ENCODE measurements around the gene B4GALT5. TPM values are rescaled to one million over a fixed set of nuclear protein-coding genes. Genes with fewer than 3 reads are reported as not detected.
"Not testable (repeated sequence)": the region's sequence is repeated elsewhere in the genome, so short reads cannot be mapped to it uniquely, and the experiment has no call there.

Gene B4GALT5
- polyA plus RNA-seq, 3 donors = 44.2 to 52.1 (median 50.5) TPM

DNA sequence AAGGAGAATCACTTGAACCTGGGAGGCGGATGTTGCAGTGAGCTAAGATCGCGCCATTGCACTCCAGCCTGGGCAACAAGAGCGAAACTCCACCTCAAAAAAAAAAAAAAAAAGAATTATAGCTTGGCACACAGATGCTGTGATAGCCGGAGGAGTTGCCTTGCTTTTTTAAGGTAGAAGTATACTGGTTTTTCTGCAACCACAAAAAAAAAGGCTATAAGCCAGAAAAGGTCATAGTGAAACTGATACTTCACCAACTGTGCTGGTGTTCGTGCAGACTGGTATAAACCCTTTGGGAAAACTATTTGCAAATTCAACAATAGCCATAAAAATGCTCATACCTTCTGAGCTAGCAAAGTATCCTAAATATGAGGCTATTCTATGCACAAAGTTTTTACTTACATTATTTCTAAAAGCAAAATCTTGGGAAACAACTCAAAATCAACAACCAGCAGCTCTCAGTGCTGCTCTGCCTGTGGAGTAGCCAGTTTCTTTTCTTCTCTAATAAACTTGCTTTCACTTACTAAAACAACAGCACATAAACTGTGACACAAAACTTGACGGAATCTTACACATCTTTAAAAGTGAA lies 44.0 kb downstream of the B4GALT5 start:
- no peak for DNase-seq (ENCODE audit: extremely low read depth in 1 of 11, low read depth in 9 of 11, low spot score in 4 of 11)

DNA sequence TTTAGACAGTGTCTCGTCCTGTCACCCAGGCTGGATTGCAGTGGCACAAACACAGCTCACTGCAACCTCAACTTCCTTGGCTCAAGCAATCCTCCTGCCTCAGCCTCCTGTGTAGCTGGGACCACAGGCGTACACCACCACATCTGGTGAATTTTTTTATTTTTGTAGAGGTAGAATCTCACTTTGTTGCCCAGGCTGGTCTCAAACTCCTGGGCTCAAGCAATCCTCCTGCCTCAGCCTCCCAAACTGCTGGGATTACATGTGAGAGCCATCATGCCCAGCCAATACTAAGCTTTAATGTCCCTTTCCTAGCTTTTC lies 44.8 kb downstream of the B4GALT5 start:
- not testable (repeated sequence) for DNase-seq (ENCODE audit: extremely low read depth in 1 of 11, low read depth in 9 of 11, low spot score in 4 of 11)

GRCh38 chr20:49668181-49668877 lies 45.3 kb downstream of the B4GALT5 start:
- DNase-seq (ENCODE audit: extremely low read depth in 1 of 11, low read depth in 9 of 11, low spot score in 4 of 11) = no peak

DNA sequence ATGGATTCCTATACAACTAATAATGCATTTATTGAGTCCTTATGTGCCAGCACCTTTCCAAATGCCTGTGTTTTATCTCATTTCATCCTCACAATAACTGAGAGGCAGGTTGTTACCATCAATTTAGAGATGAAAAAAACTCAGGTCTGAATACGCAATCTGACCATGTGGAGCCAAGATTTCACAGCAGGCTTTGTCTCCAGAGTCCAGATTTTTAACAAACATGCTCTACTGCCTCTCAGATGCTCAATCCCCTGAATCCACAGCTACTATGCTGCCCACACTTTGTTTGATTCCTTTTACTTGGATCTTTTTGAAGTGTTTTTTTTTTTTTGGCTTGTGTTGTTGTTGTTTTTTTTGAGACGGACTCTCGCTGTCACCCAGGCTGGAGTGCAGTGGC lies 46.8 kb downstream of the B4GALT5 start:
- DNase-seq (ENCODE audit: extremely low read depth in 1 of 11, low read depth in 9 of 11, low spot score in 4 of 11) = no peak

DNA sequence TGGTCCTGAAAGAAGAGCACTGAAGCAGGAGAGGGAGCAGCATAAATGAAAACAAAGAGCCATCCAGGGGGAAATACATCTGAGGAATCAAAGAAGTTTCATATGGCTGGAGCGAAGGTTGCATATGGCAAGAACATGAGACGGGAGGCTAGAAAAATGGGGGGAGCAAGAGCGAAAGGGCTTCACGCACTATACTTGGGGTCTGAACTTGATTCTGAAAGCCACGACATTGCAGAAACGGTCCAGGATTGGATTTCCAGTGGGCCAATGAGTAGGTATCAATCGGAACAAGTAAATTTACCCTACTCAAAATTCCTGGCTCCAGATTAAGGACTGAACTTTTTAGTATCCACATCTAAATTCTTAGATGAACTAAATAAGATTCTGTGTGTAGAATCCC lies 47.9 kb downstream of the B4GALT5 start:
- no peak for DNase-seq (ENCODE audit: extremely low read depth in 1 of 11, low read depth in 9 of 11, low spot score in 4 of 11)

DNA sequence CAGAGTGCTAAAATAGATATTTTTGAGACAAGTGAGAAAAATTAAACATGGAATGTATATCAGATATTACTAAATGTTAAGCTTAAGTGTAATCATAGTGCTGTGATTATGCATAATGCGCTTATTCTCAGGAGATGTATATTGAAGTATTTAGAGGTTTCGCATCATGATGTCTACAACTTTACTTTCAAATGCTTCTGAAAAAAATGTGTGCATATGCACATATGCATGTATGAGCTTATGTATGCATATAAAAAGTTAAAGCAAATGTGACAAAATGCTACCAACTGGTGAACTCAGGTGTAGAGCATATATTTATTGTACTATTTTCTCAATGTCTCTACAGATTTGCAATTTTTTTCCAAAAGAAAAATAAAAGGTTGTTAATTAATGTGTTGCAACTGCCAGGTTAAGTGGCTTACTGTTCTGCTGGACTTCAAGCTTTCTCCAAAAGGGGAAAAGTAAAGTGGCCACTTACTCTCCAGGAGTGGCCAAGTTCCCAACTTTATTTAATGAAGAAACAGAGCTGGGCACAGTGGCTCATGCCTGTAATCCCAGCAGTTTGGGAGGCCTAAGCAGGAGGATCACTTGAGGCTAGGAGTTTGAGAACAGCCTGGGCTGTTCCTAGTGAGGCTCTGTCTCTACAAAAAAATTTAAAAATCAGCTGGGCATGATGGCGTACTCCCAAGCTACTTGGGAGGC lies 48.9 kb downstream of the B4GALT5 start:
- DNase-seq (ENCODE audit: extremely low read depth in 1 of 11, low read depth in 9 of 11, low spot score in 4 of 11) = no peak

GRCh38 chr20:49663112-49663511 lies 50.6 kb downstream of the B4GALT5 start:
- no peak for DNase-seq (ENCODE audit: extremely low read depth in 1 of 11, low read depth in 9 of 11, low spot score in 4 of 11)

- DNase-seq (ENCODE audit: extremely low read depth in 1 of 11, low read depth in 9 of 11, low spot score in 4 of 11) = no peak
These were observed 51.9 kb downstream of the B4GALT5 start for GRCh38 chr20:49661560-49662329.

- no peak for DNase-seq (ENCODE audit: extremely low read depth in 1 of 11, low read depth in 9 of 11, low spot score in 4 of 11)
These were observed 52.8 kb downstream of the B4GALT5 start for GRCh38 chr20:49660912-49661311.

DNA sequence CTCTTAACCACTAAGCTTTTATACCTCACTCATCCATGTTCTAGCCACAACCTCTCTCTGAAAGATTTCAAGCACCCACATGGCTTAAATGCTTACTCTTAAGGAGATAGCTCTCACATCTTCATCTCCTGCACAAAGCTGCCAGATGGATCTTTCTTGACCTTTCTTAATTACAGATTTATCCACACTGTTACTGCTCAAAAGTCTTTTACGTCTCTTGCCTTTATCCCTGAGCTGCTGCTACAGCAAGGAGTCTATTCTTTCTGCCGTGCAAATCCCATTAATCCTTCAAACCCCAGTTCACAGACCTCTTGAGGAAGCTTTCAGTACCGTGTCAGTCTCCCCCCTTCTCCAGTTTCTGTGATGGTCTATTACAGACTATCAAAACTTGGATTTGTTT lies 54.6 kb downstream of the B4GALT5 start:
- DNase-seq (ENCODE audit: extremely low read depth in 1 of 11, low read depth in 9 of 11, low spot score in 4 of 11) = no peak

GRCh38 chr20:49658508-49658907 lies 55.2 kb downstream of the B4GALT5 start:
- DNase-seq (ENCODE audit: extremely low read depth in 1 of 11, low read depth in 9 of 11, low spot score in 4 of 11) = no peak

DNA sequence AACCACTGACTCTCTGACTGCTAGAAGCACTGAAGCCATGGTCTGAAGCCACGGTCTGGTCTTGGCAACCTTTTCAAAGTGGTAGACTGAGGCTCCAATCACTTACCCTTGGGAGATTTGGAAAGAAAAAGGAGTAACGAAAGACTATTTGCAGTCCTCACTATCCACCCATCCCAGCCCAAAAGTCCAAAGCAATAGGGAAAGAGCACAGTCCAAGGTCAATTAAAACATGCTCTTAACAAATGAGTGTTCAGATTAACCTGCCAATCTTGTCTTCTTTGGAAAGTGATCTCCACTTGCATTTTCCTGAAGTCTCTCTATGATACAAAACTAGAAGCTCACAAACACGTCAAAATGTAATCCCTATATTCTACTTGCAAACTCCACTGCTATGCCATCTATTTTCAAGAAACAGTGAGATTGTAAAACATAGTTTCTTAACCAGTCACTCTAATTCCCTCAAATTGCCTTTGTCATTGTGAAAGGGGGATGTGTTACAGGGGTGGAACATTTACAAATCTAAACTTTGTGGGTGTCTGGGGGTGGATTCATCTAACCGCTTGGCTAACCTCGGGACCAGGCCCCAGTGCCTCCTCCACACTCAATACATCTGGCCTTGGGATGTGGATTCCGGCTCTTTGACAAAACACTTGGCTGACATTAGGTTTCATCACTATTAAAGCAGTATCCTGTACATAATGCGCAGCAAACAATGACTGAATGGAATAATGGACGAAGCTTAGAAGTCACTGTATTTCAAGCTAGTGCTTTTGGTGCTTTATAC lies 56.4 kb downstream of the B4GALT5 start:
- DNase-seq (ENCODE audit: extremely low read depth in 1 of 11, low read depth in 9 of 11, low spot score in 4 of 11) = no peak

DNA sequence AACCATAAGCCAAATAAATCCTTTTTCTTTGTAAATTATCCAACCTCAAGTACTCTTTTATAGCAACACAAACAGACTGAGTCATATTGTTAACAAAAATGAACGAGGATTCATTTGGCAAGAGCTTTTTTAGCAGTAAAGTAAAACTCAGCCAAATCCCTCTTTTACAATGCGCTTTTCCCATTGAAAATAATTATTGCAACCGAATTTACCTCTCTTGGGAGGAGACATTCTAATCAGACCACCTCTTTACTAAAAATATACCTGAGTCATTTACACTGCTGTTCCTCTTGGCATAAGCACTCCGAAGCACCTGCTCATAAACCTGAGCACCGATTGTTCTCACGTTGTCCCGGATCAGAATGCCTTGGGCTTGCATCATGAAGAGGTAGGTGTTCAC lies 57.4 kb downstream of the B4GALT5 start:
- DNase-seq (ENCODE audit: extremely low read depth in 1 of 11, low read depth in 9 of 11, low spot score in 4 of 11) = no peak

GRCh38 chr20:49653925-49654434 lies 59.7 kb downstream of the B4GALT5 start:
- no peak for DNase-seq (ENCODE audit: extremely low read depth in 1 of 11, low read depth in 9 of 11, low spot score in 4 of 11)

GRCh38 chr20:49649672-49650071 lies 64.0 kb downstream of the B4GALT5 start:
- no peak for DNase-seq (ENCODE audit: extremely low read depth in 1 of 11, low read depth in 9 of 11, low spot score in 4 of 11)

DNA sequence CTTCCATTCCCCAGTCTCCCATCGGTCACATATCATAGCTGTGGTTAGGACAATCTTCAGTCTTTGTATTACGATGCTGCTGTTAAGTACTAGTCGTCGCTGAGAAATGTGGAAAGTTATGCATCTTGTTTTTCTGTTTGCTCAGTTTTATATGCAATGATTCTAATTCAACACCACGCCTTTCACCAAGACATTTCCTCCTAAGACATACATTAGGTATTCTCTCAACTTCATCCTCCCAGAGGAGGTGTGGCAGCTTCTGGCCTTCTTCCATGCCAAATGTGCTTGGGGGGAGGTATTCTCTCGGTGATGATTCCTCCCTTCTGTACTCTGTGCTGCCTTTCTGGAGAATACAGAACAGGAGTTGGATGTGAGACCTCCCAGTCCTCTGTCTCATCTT lies 66.1 kb downstream of the B4GALT5 start:
- DNase-seq (ENCODE audit: extremely low read depth in 1 of 11, low read depth in 9 of 11, low spot score in 4 of 11) = no peak

DNA sequence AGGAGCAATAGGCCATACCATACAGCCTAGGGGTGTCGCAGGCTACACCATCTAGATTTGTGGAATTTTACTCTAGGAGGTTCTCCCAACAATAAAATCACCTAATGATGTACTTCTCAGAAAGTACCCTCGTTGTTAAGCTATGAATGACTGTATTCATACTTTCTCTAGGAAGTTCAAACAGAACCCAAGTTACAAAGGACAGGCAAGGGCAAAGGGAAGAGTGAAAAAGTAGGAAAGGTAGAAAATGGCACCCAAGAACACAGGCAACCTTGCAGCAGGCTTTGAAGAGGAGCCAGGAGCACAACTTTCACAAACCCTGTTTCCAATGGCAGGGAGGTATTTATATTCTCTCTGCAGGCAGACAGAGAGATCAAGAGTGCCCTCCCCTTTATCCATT lies 67.2 kb downstream of the B4GALT5 start:
- no peak for DNase-seq (ENCODE audit: extremely low read depth in 1 of 11, low read depth in 9 of 11, low spot score in 4 of 11)

DNA sequence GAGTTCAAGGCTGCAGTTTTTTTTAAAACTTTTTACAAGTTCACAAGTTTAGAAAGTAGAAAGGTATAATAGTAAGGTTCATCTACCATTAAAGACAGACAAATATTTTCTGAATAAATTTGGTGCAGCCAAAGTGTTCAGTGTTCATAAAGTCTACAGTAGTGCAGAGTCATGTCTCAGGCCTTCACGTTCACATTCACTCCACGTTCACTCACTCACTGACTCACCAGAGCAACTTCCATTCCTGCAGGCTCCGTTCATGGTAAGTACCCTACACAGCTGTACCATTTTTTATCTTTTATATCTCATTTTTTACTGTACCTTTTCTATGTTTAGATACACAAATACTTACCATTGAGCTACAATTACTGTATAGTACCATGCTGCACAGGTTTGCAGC lies 67.6 kb downstream of the B4GALT5 start:
- no peak for DNase-seq (ENCODE audit: extremely low read depth in 1 of 11, low read depth in 9 of 11, low spot score in 4 of 11)

DNA sequence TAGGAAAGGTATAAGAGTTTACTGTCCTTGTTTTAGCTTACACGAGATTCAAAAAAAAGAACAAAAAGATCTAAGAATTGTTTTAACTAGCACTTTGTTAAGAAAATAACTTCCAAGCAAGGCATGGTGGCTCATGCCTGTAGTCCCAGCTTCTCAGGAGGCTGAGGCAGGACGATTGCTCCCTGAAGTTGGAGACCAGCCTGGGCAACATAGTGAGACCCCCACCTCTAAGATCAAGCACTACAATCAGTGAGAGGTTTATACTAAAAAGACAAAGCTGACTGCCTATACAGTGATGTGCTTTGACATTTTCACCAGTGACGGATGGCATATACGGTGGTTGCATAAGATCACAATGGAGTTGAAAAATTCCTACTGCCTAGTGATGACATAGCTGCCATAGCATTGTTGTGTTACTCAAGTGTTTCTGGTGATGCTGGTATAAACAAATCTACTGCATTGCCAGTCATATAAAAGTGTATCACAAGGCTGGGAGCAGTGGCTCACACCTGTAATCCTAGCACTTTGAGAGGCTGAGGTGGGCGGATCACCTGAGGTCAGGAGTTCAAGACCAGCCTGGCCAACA lies 68.6 kb downstream of the B4GALT5 start:
- DNase-seq (ENCODE audit: extremely low read depth in 1 of 11, low read depth in 9 of 11, low spot score in 4 of 11) = no peak
